ENCODE data around the gene CHRM4. TPM values are rescaled to one million over a fixed set of nuclear protein-coding genes. Genes with fewer than 3 reads are reported as not detected.
A peak's percentile ranks its signal among the peaks of the same experiment; 100 is the strongest.

CHRM4 gene
- total RNA-seq, 3 donors from 2014 or later, result 0.32 to 6.0 (median 3.1) TPM

- intact Hi-C loops (cut with DNase I, micrococcal nuclease), result no loop called here
- H3K4me1 ChIP-seq (ENCODE audit: low read depth), result no peaks in the 10 kb centered on the region
- ATAC-seq (no peak), DNase-seq (no peak)
- H3K4me3 ChIP-seq, result no peak overlapping the region
- H3K9me3 ChIP-seq, result no peaks in the 10 kb centered on the region
- TF ChIP-seq CTCF (IDR thresholded peaks at IDR 0.05), result no peak
- no peaks in the 10 kb centered on the region for H3K36me3 ChIP-seq (ENCODE audit: low read depth)
These were observed 29.2 kb downstream of the CHRM4 start for GRCh38 chr11:46362156-46363030.

- ATAC-seq, result peak; percentile 59
- Histone ChIP-seq H3K4me1 (ENCODE audit: low read depth) (no peaks in the 10 kb centered on the region), H3K9me3 (no peaks in the 10 kb centered on the region), H3K4me3 (no peak overlapping the region), H3K36me3 (ENCODE audit: low read depth) (no peaks in the 10 kb centered on the region)
- peak in 1 of 3 donors; percentile 54 for DNase-seq
- no peak for TF ChIP-seq CTCF (IDR thresholded peaks at IDR 0.05)
- intact Hi-C loops (cut with DNase I, micrococcal nuclease), result no loop called here
These were observed 30.1 kb downstream of the CHRM4 start for GRCh38 chr11:46361283-46362155.

- no peaks in the 10 kb centered on the region for H3K9me3 ChIP-seq
- TF ChIP-seq CTCF (IDR thresholded peaks at IDR 0.05), result no peak
- ATAC-seq (no peak), DNase-seq (no peak)
- no peaks in the 10 kb centered on the region for H3K4me1 ChIP-seq (ENCODE audit: low read depth)
- H3K36me3 ChIP-seq (ENCODE audit: low read depth), result no peaks in the 10 kb centered on the region
- no peak overlapping the region for H3K4me3 ChIP-seq
- intact Hi-C loops (cut with DNase I, micrococcal nuclease), result no loop called here
These were observed 30.7 kb downstream of the CHRM4 start for GRCh38 chr11:46360878-46361277.

- ATAC-seq (no peak), DNase-seq (no peak)
- H3K9me3 ChIP-seq, result no peaks in the 10 kb centered on the region
- H3K4me3 ChIP-seq, result no peak overlapping the region
- intact Hi-C loops (cut with DNase I, micrococcal nuclease), result no loop called here
- no peaks in the 10 kb centered on the region for H3K4me1 ChIP-seq (ENCODE audit: low read depth)
- TF ChIP-seq CTCF (IDR thresholded peaks at IDR 0.05), result no peak
- H3K36me3 ChIP-seq (ENCODE audit: low read depth), result no peaks in the 10 kb centered on the region
These were observed 31.6 kb downstream of the CHRM4 start for GRCh38 chr11:46359953-46360352.

GRCh38 chr11:46357483-46357936 is 34.1 kb downstream of the CHRM4 start:
- DNase-seq (no peak), ATAC-seq (peak; percentile 78)
- intact Hi-C loops (cut with DNase I, micrococcal nuclease), result no loop called here
- no peak for TF ChIP-seq CTCF (IDR thresholded peaks at IDR 0.05)
- Histone ChIP-seq H3K9me3 (no peaks in the 10 kb centered on the region), H3K4me3 (no peak overlapping the region), H3K36me3 (ENCODE audit: low read depth) (no peaks in the 10 kb centered on the region), H3K4me1 (ENCODE audit: low read depth) (no peaks in the 10 kb centered on the region)

Data from mucosa of descending colon (tissue), 3 donors.